ENCODE measurements around the gene INTS11. TPM values are rescaled to one million over a fixed set of nuclear protein-coding genes. Genes with fewer than 3 reads are reported as not detected.

INTS11 gene
- total and polyA plus RNA-seq, 9 of the 15 experiments (the other 6 are each of a cell fraction or from before 2014, with no cell fraction given), result 3.6 to 183 (median 110) TPM

- TF ChIP-seq THAP12 (CRISPR knock-in tag; IDR thresholded peaks at IDR 0.05), result peak; percentile 99
- peak in 1 of 2 experiments; percentile 77; a peak in 3 of 4 replicates for TF ChIP-seq TEAD1 (CRISPR knock-in tag; IDR thresholded peaks at IDR 0.05)
- TF ChIP-seq TCF3 (CRISPR knock-in tag; IDR thresholded peaks at IDR 0.05), result peak; percentile 12; the same call in 1 of the 2 replicates
- no peak for TF ChIP-seq BCL6 (CRISPR knock-in tag; IDR thresholded peaks at IDR 0.05)
- peak; percentile 62; the same call in 1 of the 2 replicates for TF ChIP-seq L3MBTL2 (IDR thresholded peaks at IDR 0.05)
- TF ChIP-seq, protein P1, sequence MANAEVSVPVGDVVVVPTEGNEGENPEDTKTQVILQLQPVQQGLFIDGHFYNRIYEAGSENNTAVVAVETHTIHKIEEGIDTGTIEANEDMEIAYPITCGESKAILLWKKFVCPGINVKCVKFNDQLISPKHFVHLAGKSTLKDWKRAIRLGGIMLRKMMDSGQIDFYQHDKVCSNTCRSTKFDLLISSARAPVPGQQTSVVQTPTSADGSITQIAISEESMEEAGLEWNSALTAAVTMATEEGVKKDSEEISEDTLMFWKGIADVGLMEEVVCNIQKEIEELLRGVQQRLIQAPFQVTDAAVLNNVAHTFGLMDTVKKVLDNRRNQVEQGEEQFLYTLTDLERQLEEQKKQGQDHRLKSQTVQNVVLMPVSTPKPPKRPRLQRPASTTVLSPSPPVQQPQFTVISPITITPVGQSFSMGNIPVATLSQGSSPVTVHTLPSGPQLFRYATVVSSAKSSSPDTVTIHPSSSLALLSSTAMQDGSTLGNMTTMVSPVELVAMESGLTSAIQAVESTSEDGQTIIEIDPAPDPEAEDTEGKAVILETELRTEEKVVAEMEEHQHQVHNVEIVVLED (CRISPR knock-in tag; IDR thresholded peaks at IDR 0.05), result peak; percentile 66
- peak; percentile 54; the same call in 1 of the 2 replicates for TF ChIP-seq EP400 (IDR thresholded peaks at IDR 0.05)
- peak; percentile 42; the same call in 1 of the 2 replicates for TF ChIP-seq ZNF24 (IDR thresholded peaks at IDR 0.05)
- TF ChIP-seq HNRNPL (IDR thresholded peaks at IDR 0.05; ENCODE audit: low read depth, low read length), result peak; percentile 62; the same call in 1 of the 2 replicates
- peak; percentile 100 for TF ChIP-seq GABPA (tag; conservative IDR thresholded peaks at IDR 0.05; ENCODE audit: low read depth)
- no peak for TF ChIP-seq HEY1 (CRISPR knock-in tag; IDR thresholded peaks at IDR 0.05; ENCODE audit: borderline replicate concordance)
- TF ChIP-seq, protein P2, sequence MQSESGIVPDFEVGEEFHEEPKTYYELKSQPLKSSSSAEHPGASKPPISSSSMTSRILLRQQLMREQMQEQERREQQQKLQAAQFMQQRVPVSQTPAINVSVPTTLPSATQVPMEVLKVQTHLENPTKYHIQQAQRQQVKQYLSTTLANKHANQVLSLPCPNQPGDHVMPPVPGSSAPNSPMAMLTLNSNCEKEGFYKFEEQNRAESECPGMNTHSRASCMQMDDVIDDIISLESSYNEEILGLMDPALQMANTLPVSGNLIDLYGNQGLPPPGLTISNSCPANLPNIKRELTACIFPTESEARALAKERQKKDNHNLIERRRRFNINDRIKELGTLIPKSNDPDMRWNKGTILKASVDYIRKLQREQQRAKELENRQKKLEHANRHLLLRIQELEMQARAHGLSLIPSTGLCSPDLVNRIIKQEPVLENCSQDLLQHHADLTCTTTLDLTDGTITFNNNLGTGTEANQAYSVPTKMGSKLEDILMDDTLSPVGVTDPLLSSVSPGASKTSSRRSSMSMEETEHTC (IDR thresholded peaks at IDR 0.05), result no peak
- TF ChIP-seq, protein P3, sequence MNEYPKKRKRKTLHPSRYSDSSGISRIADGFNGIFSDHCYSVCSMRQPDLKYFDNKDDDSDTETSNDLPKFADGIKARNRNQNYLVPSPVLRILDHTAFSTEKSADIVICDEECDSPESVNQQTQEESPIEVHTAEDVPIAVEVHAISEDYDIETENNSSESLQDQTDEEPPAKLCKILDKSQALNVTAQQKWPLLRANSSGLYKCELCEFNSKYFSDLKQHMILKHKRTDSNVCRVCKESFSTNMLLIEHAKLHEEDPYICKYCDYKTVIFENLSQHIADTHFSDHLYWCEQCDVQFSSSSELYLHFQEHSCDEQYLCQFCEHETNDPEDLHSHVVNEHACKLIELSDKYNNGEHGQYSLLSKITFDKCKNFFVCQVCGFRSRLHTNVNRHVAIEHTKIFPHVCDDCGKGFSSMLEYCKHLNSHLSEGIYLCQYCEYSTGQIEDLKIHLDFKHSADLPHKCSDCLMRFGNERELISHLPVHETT (CRISPR knock-in tag; conservative IDR thresholded peaks at IDR 0.05 in 1 of 2, IDR thresholded peaks at IDR 0.05 in 1 of 2), result peak in 1 of 2 experiments; percentile 100; a peak in 2 of 4 replicates
- TF ChIP-seq ZNF511 (CRISPR knock-in tag; IDR thresholded peaks at IDR 0.05), result 0 out of 2 replicates have a peak, but pooled peaks have one; percentile 27
- TF ChIP-seq TBP (optimal IDR thresholded peaks at IDR 0.05; ENCODE audit: low read depth, low read length), result peak; percentile 5
- no peak for TF ChIP-seq ZNF41 (CRISPR knock-in tag; conservative IDR thresholded peaks at IDR 0.05)
These were observed 50.8 kb downstream of the INTS11 start, which contains the start of gene UBE2J2 (continued) for GRCh38 chr1:1273512-1274298.

Data from K562 (cell line).